IMR-90 (cell line): ENCODE results near the gene ZNF266. TPM values are rescaled to one million over a fixed set of nuclear protein-coding genes. Genes with fewer than 3 reads are reported as not detected.

Source experiments
- BHLHE40 ChIP-seq: fragments of 150-350 bp; IDR thresholded peaks from 2 replicates; pipeline ENCODE4 v1.6.1; 2016; ENCODE audit warnings: mild to moderate bottlenecking, low read depth, low read length
- POLR2A ChIP-seq: IDR thresholded peaks from 2 replicates; pipeline ENCODE4 v1.6.1; 2012; ENCODE audit warnings: mild to moderate bottlenecking, low read depth, low read length
- RFX5 ChIP-seq: IDR thresholded peaks from 2 replicates; pipeline ENCODE4 v1.8.0; 2012; ENCODE audit warnings: low read depth, mild to moderate bottlenecking, low read length, moderate library complexity
- SMC3 ChIP-seq: fragments of 150-350 bp; IDR thresholded peaks from 2 replicates; pipeline ENCODE4 v1.6.1; 2016; ENCODE audit warnings: low read depth, mild to moderate bottlenecking, antibody characterized with exemption, low read length, moderate library complexity
- polyA plus RNA-seq, 3 experiments: library from polyadenylated mRNA; depleted of rRNA; stranded (reverse); fragments of >200 nt; gene quantifications; 2 replicates each; pipeline ENCODE4 v1.2.3, GENCODE V29; 2012; ENCODE audit warnings: low replicate concordance in 1 of 3
- total RNA-seq: library from RNA; depleted of rRNA; stranded (reverse); fragments of >200 nt; gene quantifications from 2 replicates; pipeline ENCODE4 v1.2.3, GENCODE V29; 2012
- TF ChIP-seq, protein P1 (sequence below): fragments of 150-350 bp; IDR thresholded peaks from 2 replicates; pipeline ENCODE4 v1.6.1; 2016; ENCODE audit warnings: low read depth, mild to moderate bottlenecking, low read length, moderate library complexity, borderline replicate concordance

The ZNF266 gene
- total and polyA plus RNA-seq, 2 of the 4 experiments (the other 2 are of a cell fraction): 9.3 to 9.8 TPM

DNA sequence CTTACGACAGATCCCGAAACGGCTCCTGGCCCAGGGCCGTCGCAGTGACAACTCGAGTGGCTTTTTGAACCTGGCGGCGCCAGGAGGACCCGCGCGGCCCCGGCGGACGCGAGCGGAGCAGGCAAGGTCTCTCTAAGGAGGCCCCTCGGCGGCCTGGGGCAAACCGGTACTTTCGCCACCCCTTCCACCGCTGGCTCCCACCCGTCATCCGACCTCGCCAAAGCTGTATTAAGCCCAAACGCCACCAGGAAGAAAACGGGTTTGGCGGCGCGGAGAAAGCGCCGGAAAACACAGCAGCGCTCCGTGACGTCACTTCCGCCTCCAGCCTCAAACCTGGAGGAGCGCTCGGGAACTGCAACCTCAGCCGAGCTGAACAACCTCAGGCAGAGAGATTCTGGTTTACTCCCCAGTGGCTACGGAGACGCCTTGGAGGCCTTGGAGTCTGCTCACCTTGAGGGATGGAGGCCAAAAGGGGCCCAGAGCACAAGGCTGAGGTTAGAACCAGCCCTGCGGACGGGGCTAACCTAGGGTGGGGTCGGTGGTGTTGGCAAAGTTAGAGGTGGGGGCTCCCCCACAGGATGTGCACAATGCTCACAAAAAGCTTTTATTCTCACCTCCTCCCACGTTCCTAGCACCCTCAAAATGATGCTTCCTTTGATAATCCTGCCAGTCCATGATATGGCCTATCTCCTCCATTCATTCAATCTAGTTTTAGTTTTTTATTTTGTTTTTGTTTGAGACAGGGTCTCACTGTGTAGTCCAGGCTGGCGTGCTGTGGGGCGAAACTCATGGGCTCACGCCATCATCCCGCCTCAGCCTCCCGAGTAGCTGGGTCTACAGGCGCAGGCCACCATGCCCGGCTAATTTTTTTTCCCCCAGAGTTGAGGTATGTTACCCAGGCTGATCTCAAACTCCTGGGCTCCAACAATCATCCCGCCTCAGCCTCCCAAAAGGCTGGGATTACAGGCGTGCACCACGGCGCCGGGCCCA, at the start of gene ZNF266 (continued):
- TF ChIP-seq SMC3: 0 out of 2 replicates have a peak, but pooled peaks have one; percentile 13
- TF ChIP-seq BHLHE40: no peak
- peak; percentile 74; the same call in 1 of the 2 replicates for TF ChIP-seq POLR2A
- TF ChIP-seq, protein P1, sequence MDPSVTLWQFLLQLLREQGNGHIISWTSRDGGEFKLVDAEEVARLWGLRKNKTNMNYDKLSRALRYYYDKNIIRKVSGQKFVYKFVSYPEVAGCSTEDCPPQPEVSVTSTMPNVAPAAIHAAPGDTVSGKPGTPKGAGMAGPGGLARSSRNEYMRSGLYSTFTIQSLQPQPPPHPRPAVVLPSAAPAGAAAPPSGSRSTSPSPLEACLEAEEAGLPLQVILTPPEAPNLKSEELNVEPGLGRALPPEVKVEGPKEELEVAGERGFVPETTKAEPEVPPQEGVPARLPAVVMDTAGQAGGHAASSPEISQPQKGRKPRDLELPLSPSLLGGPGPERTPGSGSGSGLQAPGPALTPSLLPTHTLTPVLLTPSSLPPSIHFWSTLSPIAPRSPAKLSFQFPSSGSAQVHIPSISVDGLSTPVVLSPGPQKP: no peak
- no peak for TF ChIP-seq RFX5
